Activated naive CD4-positive, alpha-beta T cell treated with Interleukin-2 at 50 U/mL for 16 hours (primary cell): ENCODE data around the gene KIAA0513.
A peak's percentile ranks its signal among the peaks of the same experiment; 100 is the strongest.
"Not testable (repeated sequence)": the region's sequence is repeated elsewhere in the genome, so short reads cannot be mapped to it uniquely, and the experiment has no call there.

Experiments
- DNase-seq: peaks from one replicate; pipeline ENCODE4 v3.0.0-alpha.2; 2020

The KIAA0513 gene

DNA sequence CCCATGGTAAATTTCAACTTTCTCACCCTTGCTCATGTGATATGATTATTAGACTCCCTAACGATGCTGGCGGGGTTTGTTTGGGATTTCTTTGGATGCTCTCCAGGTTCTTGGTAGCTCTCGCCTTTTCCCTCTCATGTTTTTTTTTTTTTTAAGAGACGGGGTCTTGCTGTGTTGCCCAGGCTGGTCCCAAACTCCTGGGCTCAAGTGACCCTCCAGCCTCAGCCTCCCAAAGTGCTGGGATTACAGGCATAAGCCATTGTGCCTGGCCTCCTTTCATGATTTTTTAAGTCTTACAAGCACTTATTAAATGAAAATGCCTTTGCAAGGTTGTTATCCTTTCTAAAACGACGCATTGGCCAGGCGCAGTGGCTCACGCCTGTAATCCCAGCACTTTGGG lies 24.1 kb downstream of the KIAA0513 start:
- no peak for DNase-seq

GRCh38 chr16:85052536-85052935 lies 24.9 kb downstream of the KIAA0513 start:
- DNase-seq: no peak

GRCh38 chr16:85054321-85054720 lies 26.7 kb downstream of the KIAA0513 start:
- DNase-seq: not testable (repeated sequence)

DNA sequence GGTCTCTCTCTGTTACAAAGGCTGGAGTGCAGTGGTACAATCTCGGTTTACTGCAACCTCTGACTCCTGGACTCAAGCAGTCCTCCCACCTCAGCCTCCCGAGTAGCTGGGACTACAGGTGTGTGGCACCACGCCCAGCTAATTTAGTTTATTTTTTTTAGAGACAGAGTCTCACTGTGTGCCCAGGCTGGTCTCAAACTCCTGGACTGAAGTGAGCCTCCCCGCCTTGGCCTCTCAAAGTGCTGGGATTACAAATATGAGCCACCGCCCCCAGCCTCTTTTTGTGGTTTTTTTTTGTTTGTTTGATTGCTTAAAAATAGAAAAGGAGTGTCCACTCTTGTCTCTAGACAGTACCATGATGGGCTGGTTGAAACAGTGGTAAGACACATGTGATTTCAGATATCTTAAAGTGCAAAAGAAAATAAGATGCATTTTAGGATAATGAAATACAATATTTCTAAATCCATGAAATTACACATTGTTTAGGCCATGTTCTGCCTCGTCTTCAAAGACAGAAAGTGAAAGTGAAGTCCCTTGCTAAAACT lies 27.4 kb downstream of the KIAA0513 start:
- DNase-seq: no peak

DNA sequence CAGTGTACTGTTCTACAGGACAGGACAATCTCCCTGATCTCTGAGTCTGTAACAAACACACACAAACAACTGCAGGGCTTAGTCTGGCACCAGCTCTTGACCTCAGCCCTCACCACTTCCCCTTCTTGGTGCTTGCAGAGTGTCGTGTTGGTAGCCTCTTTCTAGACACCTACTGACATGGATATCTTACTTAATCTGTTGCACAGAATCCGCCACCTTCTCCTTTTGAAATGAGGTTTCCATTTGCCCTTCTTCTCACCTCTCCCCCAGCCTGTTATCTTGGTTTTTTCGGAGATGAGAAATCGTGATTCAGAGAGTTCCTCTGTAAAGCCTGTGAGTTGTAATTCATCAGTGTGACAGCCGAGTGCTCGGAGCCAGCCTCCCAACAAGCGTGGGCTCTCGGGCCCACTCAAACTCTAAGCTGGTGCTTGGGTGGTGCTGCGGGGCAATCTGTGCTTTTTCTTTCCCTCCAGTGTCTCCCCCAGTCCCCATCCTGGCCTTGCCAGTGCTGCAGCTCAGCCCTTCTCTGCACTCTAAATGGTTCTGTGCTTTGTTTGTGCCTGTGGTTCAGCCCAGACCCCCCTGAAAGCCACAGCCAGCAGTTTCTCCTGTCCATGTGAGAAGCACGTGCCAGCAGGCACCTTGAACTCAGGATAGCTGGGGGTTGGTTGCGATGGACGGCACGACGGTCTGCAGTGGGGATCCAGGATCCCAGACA lies 28.1 kb downstream of the KIAA0513 start:
- peak; percentile 67 for DNase-seq

DNA sequence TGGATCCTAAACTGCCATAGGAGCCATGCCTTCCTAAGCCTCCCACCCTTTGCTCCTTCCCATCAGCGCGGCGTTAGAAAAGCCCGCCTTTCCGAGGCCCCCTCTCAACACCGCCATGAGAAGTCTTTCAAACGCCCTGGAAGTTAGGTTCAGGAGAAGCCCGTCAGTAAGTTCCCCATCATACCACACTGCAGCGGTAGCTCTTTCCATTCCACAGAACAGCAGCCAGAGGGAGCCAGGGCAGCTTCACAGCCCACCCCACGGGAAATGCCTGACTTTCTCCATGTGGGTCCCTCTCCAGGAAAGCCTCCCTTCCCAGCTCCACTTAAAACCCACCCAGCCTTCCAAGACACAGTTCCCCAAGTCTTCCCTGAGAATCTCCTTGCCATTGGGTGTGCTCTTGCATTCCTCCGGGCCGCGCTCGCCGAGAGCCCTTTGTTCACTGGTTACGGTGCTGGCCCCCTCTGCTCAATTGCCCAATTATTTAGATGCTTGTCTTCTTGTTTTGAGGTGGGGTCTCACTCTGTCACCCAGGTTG lies 28.7 kb downstream of the KIAA0513 start:
- DNase-seq: no peak

DNA sequence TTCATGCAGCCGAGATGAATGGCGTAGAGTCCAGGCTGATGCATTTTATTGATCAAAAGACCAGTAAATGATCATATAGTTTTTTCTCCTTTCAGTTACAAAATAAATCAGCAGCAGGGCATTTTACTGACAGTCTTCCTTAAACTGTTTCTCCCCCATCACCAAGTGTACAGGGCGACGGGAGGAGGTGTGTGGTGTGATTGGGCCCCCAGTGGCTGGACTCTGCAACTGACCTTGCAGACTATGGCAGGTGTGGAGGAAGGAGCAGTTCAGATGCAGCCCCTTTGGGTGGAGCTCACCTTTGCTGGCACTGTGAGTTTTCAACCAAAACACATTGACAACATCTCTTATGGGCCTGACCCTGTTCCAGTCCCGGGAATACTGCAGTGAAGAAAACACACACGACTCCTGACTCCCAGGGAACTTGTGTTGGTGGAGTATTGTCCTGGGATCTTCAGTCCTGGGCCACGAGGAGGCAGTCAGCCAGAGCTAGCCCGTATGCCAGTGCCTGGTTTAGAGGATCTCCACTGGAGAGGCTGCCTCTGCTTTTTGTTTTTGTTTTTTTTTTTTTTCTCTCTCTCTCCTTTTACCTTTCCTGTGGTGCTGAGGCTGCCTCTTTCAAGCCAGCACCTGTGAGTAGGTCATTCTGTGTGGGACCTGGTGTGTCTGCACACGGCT lies 29.8 kb downstream of the KIAA0513 start:
- no peak for DNase-seq

DNA sequence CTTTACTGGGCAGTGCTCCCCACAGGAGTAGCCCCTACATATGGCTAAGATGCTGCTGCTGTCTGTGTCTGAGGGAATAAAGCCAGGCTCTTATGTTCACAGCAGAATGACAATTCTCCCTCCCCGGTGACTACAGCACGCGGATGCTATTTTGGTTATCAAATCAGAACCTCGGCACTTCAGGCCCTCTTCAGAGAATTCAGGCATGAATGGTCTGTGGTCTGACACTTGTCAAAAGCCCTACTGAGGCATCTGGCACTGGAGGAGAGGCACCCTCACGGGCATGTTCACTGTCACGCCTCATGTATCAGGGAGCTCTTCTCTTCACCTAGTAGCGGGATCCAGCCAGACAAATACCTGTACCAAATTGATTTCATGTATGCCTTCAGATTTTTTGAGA lies 30.4 kb downstream of the KIAA0513 start:
- DNase-seq: no peak

GRCh38 chr16:85058909-85059308 lies 31.3 kb downstream of the KIAA0513 start:
- DNase-seq: no peak

DNA sequence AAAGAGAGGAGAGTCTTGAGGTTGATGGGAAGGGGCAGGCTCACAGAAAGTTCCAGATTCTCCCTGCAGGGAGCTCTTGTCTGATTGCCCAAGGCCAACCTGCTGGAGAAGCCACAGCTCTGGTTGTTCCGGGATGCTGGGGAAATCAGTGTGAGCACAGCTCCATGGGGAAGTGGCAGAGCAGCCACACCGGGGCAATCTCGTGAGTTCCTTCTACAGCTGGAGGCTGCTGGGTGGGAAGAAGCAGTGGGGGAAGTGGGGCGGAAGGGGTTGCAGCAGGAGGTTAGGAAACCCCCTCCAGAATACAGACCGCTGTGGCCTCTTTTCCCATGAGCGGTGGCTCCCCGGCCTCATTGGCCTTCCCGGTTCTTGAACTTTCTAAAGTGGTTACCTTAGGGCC lies 34.0 kb downstream of the KIAA0513 start:
- DNase-seq: no peak

GRCh38 chr16:85062323-85062722 lies 34.7 kb downstream of the KIAA0513 start:
- no peak for DNase-seq

DNA sequence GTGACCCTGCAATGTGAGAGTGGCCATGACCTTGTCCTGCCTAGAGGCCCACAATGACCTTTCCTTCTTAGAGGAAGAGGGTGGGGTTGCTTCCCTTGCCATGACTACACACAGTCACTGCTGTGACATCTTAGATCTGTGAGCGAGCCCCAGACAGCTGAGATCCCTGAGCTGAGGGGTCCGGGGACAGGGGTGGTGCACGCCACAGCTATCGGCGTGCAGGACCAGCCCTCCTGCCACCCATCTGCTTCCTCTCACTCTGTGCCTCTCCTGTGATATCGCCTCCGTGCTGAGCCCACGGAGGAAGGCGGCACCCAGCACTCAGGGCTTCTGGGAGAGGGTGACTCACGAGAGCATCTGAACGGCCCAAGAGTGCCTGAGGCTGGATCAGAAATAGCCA lies 35.2 kb downstream of the KIAA0513 start:
- DNase-seq: no peak

- DNase-seq: no peak
Measured at GRCh38 chr16:85064186-85064585, 36.6 kb downstream of the KIAA0513 start.

DNA sequence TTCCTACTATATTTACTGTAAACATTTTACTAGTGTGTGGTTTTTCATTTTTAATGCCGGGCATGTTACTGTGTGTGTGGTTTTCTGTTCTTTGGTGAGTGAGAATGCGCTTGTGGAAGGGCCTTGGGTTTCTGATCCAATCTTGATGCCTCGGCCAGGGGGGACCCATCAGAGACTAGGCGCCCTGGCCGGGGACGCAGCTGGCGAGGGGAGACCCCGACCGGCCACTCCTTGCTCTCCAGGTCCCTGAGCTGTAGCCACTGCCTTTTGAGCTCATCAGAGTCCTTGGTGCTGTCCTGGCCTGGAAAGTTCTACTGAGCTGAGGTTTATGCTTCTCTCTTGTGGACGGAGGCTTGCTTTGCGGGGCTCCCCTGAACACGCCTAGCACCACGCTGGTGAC lies 37.5 kb downstream of the KIAA0513 start:
- DNase-seq: no peak

GRCh38 chr16:85066346-85066885 lies 38.8 kb downstream of the KIAA0513 start:
- DNase-seq: no peak

GRCh38 chr16:85067024-85067423 lies 39.4 kb downstream of the KIAA0513 start:
- no peak for DNase-seq

- no peak for DNase-seq
Measured at GRCh38 chr16:85067426-85067825, 39.8 kb downstream of the KIAA0513 start.

DNA sequence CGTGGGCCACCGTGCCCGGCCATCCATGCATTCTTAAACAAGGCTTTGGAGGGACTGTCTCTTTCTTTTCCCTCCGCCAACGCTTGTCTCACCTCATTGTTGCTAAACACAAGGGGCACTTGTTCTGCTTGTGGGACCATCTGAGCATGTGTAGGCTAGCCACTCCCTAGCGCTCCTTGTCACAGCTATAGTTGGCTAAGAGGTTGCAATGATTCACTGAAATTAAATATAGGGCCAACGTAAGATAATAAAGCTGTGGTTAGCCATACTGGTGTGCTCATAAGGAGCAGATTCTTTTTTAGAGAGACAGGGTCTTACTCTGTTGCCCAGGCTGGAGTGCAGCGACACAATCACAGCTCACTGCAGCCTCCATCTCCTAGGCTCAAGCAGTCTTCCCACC lies 41.2 kb downstream of the KIAA0513 start:
- DNase-seq: no peak

DNA sequence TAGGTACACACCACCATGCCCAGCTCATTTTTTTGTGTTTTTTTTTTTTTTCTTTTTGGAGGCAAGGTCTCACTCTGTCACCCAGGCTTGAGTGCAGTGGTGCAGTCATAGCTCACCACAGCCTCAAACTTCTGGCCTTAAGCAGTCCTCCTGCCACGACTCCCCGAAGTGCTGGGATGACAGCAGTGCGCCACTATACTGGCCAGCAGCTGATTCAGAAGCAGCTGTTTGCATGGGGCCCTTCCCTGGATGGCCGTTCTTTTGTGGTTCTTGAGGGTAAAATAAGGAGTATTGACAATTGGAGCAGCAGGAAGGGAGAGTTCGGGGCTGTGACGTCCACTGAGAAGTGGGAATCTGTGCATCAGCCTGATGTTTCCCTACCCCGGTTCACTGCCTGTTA lies 41.6 kb downstream of the KIAA0513 start:
- no peak for DNase-seq

DNA sequence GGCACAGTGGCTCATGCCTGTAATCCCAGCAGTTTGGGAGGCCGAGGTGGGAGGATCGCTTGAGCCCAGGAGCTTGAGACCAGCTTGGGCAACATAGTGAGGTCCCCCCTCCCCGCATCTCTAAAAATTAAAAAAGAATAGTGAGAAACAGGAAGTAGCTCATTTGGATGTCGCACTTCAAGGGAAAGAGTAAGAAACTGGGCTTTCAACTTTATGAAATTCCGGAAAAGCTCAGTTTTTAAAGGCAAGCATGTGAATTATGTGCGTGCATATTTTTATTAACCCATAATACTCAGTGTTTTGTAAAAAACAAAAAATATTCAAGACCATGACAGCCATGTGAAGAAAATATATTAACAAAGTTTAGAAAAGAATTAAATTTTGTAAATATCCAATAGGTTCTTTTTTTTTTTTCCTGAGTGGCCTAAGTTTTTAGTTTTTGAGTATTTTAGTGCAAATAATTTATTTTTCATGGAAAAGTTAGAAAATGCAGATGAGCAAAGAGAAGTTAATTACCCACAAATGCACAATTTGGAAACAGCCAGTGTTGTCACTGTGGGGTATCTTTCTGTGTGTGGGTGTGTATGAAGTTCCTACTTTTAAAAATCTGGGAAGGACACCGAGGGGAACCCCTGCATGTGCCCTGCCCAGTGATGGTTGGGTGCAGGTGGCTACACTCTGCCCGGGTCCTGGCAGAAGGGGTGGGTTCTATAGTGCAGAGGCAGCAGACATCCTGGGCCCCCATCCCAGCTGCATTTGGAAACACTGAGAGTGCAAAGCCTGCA lies 44.7 kb downstream of the KIAA0513 start:
- no peak for DNase-seq

DNA sequence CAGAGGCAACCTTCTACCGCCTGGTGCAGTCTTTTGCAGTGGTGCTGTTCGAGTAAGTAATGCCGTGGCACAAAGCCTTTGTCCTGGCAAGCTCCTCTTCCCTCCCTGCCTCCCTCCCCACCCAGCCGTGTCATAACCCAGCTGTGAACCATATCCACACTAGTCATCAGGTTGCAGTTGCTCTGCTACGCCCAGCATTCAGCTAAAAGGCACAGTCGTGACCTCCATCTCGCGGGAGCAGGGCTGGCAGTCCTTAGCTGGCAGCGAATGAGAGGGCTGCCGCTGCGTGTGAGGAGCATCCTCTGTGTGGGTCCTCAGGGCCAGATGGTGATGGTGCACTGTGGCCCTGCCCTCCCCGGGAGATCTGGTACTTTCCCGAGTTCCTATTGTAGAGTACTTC lies 45.4 kb downstream of the KIAA0513 start:
- DNase-seq: no peak

DNA sequence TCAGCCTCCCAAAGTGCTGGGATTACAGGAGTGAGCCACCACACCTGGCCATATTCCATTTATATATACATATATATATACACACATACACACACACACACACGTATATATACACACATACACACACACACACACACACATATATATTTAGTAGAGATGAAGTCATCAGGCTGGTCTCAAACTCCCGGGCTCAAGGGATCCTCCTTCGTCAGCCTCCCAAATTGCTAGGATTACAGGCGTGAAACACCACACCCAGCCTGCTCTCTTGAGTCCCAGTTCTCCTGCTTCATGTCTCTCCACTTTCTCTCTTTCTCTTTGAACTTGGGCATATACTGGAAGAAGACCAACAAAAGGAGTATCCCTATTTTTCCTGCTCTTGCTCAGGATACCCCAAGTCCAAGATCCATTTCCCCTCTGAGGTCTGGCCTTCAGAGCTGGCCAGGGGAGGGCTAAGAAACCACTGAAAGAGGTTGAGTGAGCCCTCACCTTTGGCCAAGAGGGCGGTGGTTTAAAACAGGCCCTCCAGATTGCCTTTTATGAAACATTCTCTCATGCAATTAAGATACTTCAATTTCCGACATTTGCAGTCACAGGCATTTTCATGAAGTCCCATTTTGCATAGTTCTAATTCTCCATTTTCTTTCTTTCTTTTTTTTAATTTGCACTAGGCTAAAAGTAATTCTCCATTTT lies 46.8 kb downstream of the KIAA0513 start:
- no peak for DNase-seq
